ENCODE data around the gene IPO11. TPM values are rescaled to one million over a fixed set of nuclear protein-coding genes. Genes with fewer than 3 reads are reported as not detected.
"Not testable (repeated sequence)": the region's sequence is repeated elsewhere in the genome, so short reads cannot be mapped to it uniquely, and the experiment has no call there.

The IPO11 gene
- total RNA-seq, 1 donor from 2014 or later = 41.0 TPM

GRCh38 chr5:62564101-62564500 lies 151.5 kb downstream of the IPO11 start:
- no peaks in the 10 kb centered on the region for H3K9me3 Mint-ChIP-seq
- peaks cover 55% of the 10 kb centered on the region for H3K36me3 Mint-ChIP-seq
- TF ChIP-seq CTCF (conservative IDR thresholded peaks at IDR 0.05) = no peak
- H3K27me3 Mint-ChIP-seq = no peaks in the 10 kb centered on the region
- H3K4me1 Mint-ChIP-seq (ENCODE audit: unreplicated experiment) = no peaks in the 10 kb centered on the region
- H3K27ac Mint-ChIP-seq = no peak overlapping the region
- H3K4me3 Mint-ChIP-seq = no peak overlapping the region
- DNase-seq (ENCODE audit: extremely low spot score, unreplicated experiment) = no peak

DNA sequence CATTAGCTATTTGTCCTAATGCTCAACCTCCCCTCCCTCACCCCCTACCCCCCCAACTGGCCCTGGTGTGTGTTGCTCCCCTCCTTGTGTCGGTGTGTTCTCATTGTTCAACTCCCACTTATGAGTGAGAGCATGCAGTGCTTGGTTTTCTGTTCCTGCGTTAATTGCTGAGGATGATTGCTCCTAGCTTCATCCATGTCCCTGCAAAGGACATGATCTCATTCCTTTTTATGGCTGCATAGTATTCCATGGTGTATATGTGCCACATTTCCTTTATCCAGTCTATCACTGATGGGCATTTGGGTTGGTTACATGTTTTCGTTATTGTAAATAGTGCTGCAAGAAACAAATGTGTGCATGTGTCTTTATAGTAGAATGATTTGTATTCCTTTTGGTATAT lies 153.2 kb downstream of the IPO11 start:
- not testable (repeated sequence) for H3K4me3 Mint-ChIP-seq; H3K27ac Mint-ChIP-seq; H3K27me3 Mint-ChIP-seq; H3K4me1 Mint-ChIP-seq (ENCODE audit: unreplicated experiment); DNase-seq (ENCODE audit: extremely low spot score, unreplicated experiment); H3K9me3 Mint-ChIP-seq
- peaks cover 51% of the 10 kb centered on the region for H3K36me3 Mint-ChIP-seq

- no peak overlapping the region for H3K4me3 Mint-ChIP-seq
- no peak for TF ChIP-seq CTCF (conservative IDR thresholded peaks at IDR 0.05)
- DNase-seq (ENCODE audit: extremely low spot score, unreplicated experiment) = no peak
- no peaks in the 10 kb centered on the region for H3K9me3 Mint-ChIP-seq
- peaks cover 41% of the 10 kb centered on the region for H3K36me3 Mint-ChIP-seq
- H3K27me3 Mint-ChIP-seq = no peaks in the 10 kb centered on the region
- H3K4me1 Mint-ChIP-seq (ENCODE audit: unreplicated experiment) = no peaks in the 10 kb centered on the region
- H3K27ac Mint-ChIP-seq = no peak overlapping the region
Measured at GRCh38 chr5:62568143-62568542, 155.6 kb downstream of the IPO11 start.

DNA sequence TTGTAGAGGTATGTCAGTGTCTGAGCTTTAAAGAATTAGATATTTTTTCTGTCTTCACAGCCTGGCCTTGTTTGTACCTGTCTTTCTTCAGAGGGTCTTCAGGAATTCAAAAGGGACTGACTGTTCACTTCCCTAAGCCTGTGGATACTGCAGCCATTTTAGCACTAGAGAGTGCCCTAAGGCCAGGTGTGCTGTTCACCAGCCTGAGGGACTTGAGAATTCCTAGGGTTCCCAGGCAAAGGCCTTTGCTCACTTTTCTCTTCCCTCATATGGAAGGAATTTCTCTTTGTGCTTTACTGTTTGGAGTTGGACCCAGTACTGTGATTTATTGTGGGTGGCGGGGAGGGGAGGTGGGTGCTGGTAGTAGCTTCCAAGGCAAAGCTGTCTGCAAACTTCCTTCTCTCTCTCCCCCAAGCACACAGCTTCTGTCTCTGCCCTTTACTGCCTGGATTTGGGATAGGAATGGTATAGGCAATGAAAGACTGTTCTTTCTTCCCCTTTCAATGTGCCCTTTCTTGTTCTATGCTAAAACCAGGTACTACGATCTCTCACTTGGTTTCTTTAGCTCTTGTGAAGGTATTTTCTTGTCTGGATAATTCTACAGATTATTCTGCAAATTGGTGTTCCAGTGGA lies 156.4 kb downstream of the IPO11 start:
- Mint-ChIP-seq H3K4me3 (no peak overlapping the region), H3K27me3 (no peaks in the 10 kb centered on the region), H3K9me3 (no peaks in the 10 kb centered on the region), H3K36me3 (peaks cover 41% of the 10 kb centered on the region), H3K27ac (no peak overlapping the region), H3K4me1 (ENCODE audit: unreplicated experiment) (no peaks in the 10 kb centered on the region)
- no peak for TF ChIP-seq CTCF (conservative IDR thresholded peaks at IDR 0.05)
- DNase-seq (ENCODE audit: extremely low spot score, unreplicated experiment) = no peak

DNA sequence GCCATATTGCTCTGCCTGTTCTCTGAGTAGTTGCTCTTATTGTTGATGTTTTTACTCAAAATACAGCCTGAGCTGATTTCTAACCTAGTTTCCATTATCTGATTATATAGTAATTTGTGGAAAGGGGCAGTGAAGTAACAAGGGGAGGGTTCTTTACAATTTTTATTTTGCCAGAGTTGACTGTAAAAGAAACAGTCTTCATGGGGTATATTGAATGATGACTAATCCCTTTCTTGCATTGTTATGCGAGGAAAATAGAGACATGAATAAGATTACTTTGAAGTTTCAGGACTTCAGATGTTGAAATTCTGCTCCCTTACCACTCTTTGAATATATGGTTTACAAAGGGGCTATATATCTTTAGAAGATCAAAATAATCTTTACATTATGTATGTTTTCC lies 156.9 kb downstream of the IPO11 start:
- H3K9me3 Mint-ChIP-seq = no peaks in the 10 kb centered on the region
- no peak for DNase-seq (ENCODE audit: extremely low spot score, unreplicated experiment)
- no peak for TF ChIP-seq CTCF (conservative IDR thresholded peaks at IDR 0.05)

GRCh38 chr5:62572918-62573514 lies 160.5 kb downstream of the IPO11 start:
- peaks cover 4% of the 10 kb centered on the region for H3K4me1 Mint-ChIP-seq (ENCODE audit: unreplicated experiment)
- no peak for DNase-seq (ENCODE audit: extremely low spot score, unreplicated experiment)
- peaks cover 16% of the 10 kb centered on the region for H3K36me3 Mint-ChIP-seq
- TF ChIP-seq CTCF (conservative IDR thresholded peaks at IDR 0.05) = no peak
- no peaks in the 10 kb centered on the region for H3K27me3 Mint-ChIP-seq
- no peaks in the 10 kb centered on the region for H3K9me3 Mint-ChIP-seq
- no peak overlapping the region for H3K27ac Mint-ChIP-seq
- H3K4me3 Mint-ChIP-seq = no peak overlapping the region

More for the DNA sequence above, 156.9 kb downstream of the IPO11 start:
- Mint-ChIP-seq H3K27ac (no peak overlapping the region), H3K4me1 (ENCODE audit: unreplicated experiment) (peaks cover under 1% of the 10 kb centered on the region), H3K27me3 (no peaks in the 10 kb centered on the region), H3K4me3 (no peak overlapping the region), H3K36me3 (peaks cover 43% of the 10 kb centered on the region)

Data from type B pancreatic cell (in vitro differentiated cells).